Measurements from ENCODE around the gene PLPPR1. TPM values are rescaled to one million over a fixed set of nuclear protein-coding genes. Genes with fewer than 3 reads are reported as not detected.
A peak's percentile ranks its signal among the peaks of the same experiment; 100 is the strongest.

Gene PLPPR1
- total RNA-seq, 1 experiment from 2014 or later: 2.4 TPM

DNA sequence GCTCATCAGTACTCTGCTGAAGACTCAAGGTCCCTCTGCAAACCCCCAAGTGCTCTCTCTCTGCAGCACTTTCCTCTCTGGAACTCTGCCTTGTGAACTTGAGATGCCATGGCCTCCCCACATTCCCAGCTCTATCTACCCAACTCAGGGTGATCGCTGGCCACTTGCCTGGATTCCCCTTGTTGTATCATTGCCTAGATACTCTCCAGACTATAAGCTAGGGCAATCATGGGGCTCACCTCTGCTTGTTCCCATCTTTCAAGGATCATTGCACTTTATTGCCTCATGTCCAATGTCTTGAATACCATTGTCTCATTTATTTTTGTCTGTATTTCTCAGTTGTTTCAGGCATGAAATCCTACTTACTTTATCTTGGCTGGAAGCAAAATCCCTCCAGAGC, 144.1 kb downstream of the PLPPR1 start:
- Mint-ChIP-seq H3K27ac (peak overlapping the region in 1 of 3 experiments; percentile 83; a peak in 1 of 7 replicates), H3K4me1 (peaks cover 1 to 8% of the 10 kb centered on the region in 2 experiments; a peak in 3 of 4 replicates), H3K9me3 (peaks cover 7% of the 10 kb centered on the region in 2 experiments), H3K27me3 (ENCODE audit: low read depth) (no peaks in the 10 kb centered on the region; the same call in 1 of the 2 replicates), H3K36me3 (ENCODE audit: insufficient read depth in 1 of 3, low read depth in 3 of 3) (peaks cover 5% of the 10 kb centered on the region in 3 experiments; a peak in 5 of 7 replicates), H3K4me3 (no peak overlapping the region)
- Histone ChIP-seq H3K27me3 (ENCODE audit: insufficient read depth, low read length) (no peaks in the 10 kb centered on the region), H2AK5ac (ENCODE audit: insufficient read length, low read length) (no peak overlapping the region), H2BK15ac (ENCODE audit: low read depth, low read length) (no peak overlapping the region), H3K23ac (ENCODE audit: insufficient read length, low read depth, low read length) (no peak overlapping the region), H3K79me1 (ENCODE audit: insufficient read depth, low read depth, low read length, poor library complexity, severe bottlenecking) (no peaks in the 10 kb centered on the region), H3K4me2 (ENCODE audit: insufficient read depth, insufficient read length, low read length) (no peak overlapping the region), H3K4me1 (ENCODE audit: insufficient read depth, low read length) (no peaks in the 10 kb centered on the region), H3K9ac (ENCODE audit: extremely low read depth, insufficient read length, low read length) (no peak overlapping the region), H3K56ac (ENCODE audit: insufficient read length, low read depth, low read length) (no peak overlapping the region), H3K18ac (ENCODE audit: insufficient read length, low read depth, low read length) (no peak overlapping the region), H2AFZ (ENCODE audit: low read length) (no peak overlapping the region), H3K23me2 (ENCODE audit: insufficient read length, low read depth, low read length, poor library complexity, severe bottlenecking) (no peaks in the 10 kb centered on the region), H2BK120ac (ENCODE audit: low read depth, low read length, poor library complexity, severe bottlenecking) (no peak overlapping the region), H4K5ac (ENCODE audit: insufficient read length, low read depth, low read length) (no peak overlapping the region), H3K79me2 (ENCODE audit: insufficient read depth, low read length) (no peaks in the 10 kb centered on the region), H2BK5ac (ENCODE audit: insufficient read length, low read length) (no peak overlapping the region), H3T11ph (ENCODE audit: low read length) (no peak overlapping the region), H3K9me3 (ENCODE audit: control insufficient read depth, low read depth, low read length) (no peaks in the 10 kb centered on the region), H2BK12ac (ENCODE audit: insufficient read length, low read depth, low read length) (no peak overlapping the region), H3K14ac (ENCODE audit: insufficient read depth, low read length) (no peak overlapping the region), H4K8ac (replicated peaks; ENCODE audit: insufficient read length, low read depth, low read length) (no peak overlapping the region), H2BK20ac (ENCODE audit: low read depth, low read length, poor library complexity, severe bottlenecking) (no peak overlapping the region), H3K27ac (ENCODE audit: insufficient read length, low read depth, low read length) (no peak overlapping the region), H3K4ac (ENCODE audit: low read depth, low read length) (no peak overlapping the region), H4K20me1 (ENCODE audit: control insufficient read depth, insufficient read depth, insufficient read length) (no peaks in the 10 kb centered on the region), H4K91ac (ENCODE audit: insufficient read length, low read depth, low read length) (no peak overlapping the region)
- TF ChIP-seq, protein P1, sequence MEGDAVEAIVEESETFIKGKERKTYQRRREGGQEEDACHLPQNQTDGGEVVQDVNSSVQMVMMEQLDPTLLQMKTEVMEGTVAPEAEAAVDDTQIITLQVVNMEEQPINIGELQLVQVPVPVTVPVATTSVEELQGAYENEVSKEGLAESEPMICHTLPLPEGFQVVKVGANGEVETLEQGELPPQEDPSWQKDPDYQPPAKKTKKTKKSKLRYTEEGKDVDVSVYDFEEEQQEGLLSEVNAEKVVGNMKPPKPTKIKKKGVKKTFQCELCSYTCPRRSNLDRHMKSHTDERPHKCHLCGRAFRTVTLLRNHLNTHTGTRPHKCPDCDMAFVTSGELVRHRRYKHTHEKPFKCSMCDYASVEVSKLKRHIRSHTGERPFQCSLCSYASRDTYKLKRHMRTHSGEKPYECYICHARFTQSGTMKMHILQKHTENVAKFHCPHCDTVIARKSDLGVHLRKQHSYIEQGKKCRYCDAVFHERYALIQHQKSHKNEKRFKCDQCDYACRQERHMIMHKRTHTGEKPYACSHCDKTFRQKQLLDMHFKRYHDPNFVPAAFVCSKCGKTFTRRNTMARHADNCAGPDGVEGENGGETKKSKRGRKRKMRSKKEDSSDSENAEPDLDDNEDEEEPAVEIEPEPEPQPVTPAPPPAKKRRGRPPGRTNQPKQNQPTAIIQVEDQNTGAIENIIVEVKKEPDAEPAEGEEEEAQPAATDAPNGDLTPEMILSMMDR (conservative IDR thresholded peaks at IDR 0.05): no peak
- WGBS (ENCODE audit: extremely low coverage, insufficient read length, low lambda C conversion rate): no CpG with 5 or more reads among the region's 1 CpG
- DNase-seq: no peak
